KMS-11 (cell line): ENCODE results near the gene MAP3K8.
"Not testable (repeated sequence)": the region's sequence is repeated elsewhere in the genome, so short reads cannot be mapped to it uniquely, and the experiment has no call there.

Experiments
- H2AFZ ChIP-seq: fragments of 200-600 bp; sonication (generic); 2 replicates; pipeline ENCODE4 v1.6.1; 2016; ENCODE audit warnings: antibody characterized with exemption, mixed run types, low read depth
- H3K27ac ChIP-seq: fragments of 200-600 bp; sonication (generic); 2 replicates; pipeline ENCODE4 v1.6.1; 2016; ENCODE audit warnings: mild to moderate bottlenecking, mixed run types
- H3K27me3 ChIP-seq: fragments of 200-600 bp; sonication (generic); 2 replicates; pipeline ENCODE4 v1.6.1; 2017; ENCODE audit warnings: mild to moderate bottlenecking, low read depth, mixed run types, moderate library complexity; ENCODE audit not compliant: insufficient read depth
- H3K36me3 ChIP-seq: fragments of 200-600 bp; sonication (generic); 2 replicates; pipeline ENCODE4 v1.6.1; 2017; ENCODE audit warnings: mild to moderate bottlenecking, mixed run types; ENCODE audit not compliant: insufficient read depth
- H3K4me1 ChIP-seq: fragments of 200-600 bp; sonication (generic); 2 replicates; pipeline ENCODE4 v1.6.1; 2016; ENCODE audit warnings: mild to moderate bottlenecking, low read depth, mixed run types; ENCODE audit not compliant: poor library complexity, severe bottlenecking
- H3K4me2 ChIP-seq: fragments of 200-600 bp; sonication (generic); 2 replicates; pipeline ENCODE4 v1.7.0; 2016; ENCODE audit warnings: mild to moderate bottlenecking, mixed run types
- H3K4me3 ChIP-seq: fragments of 200-600 bp; sonication (generic); IDR thresholded peaks from 2 replicates; pipeline ENCODE4 v1.6.1; 2017; ENCODE audit warnings: low read depth, low read length, mixed read lengths; ENCODE audit not compliant: insufficient read depth
- H3K79me2 ChIP-seq: fragments of 200-600 bp; sonication (generic); 2 replicates; pipeline ENCODE4 v1.6.1; 2016; ENCODE audit warnings: low read depth, mixed run types; ENCODE audit not compliant: insufficient read depth
- H3K9ac ChIP-seq: fragments of 200-600 bp; sonication (generic); 2 replicates; pipeline ENCODE4 v1.6.1; 2016; ENCODE audit warnings: mild to moderate bottlenecking, mixed run types
- H4K20me1 ChIP-seq: fragments of 200-600 bp; sonication (generic); 2 replicates; pipeline ENCODE4 v1.6.1; 2016; ENCODE audit warnings: mild to moderate bottlenecking, mixed run types; ENCODE audit not compliant: insufficient read depth
- TF ChIP-seq, protein P1 (sequence below): fragments of 200-600 bp; sonication (generic); conservative IDR thresholded peaks from 2 replicates; pipeline ENCODE4 v1.6.1; 2017; ENCODE audit warnings: low read depth, mild to moderate bottlenecking, antibody characterized with exemption, low read length, moderate library complexity, mixed read lengths

Gene MAP3K8

DNA sequence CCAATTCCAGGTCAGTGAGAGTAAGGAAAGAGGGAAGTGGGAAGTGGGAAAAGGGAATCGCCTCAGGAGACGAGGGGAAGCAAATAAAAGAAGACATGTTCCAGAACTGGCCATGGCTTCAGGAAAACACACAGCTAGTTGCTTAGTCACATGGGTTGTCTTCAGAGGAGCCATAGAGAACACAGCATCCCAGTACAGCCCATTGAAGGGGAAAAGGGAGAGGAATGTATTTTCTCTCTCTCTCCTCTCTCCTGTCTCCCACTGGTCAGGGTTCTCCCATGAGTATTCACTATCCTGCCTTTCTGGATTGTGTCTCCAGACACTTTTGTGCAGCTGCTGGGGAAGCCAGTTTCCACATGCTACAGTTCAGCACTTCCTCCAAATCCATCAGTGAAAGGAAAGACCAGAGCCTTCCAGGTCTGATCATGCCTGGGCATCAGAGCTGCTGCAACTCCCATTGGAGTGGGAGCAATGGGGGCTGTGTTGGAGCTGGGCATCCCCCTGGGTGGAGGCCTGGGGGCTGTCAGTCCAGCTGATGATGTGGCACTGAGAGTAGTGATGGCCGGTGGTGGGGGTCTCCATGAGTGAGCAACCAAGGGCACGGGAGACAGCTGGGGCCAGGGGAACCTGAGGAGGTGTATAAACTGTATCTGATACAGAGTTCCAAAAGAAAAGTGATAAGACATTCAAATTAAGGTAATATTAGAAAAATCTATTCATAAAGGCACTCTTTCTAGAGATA is 38.6 kb downstream of the MAP3K8 start:
- no peak overlapping the region for H2AFZ ChIP-seq
- H3K27me3 ChIP-seq, result no peaks in the 10 kb centered on the region
- no peak overlapping the region for H3K27ac ChIP-seq
- H3K4me2 ChIP-seq, result no peak overlapping the region
- no peaks in the 10 kb centered on the region for H3K36me3 ChIP-seq
- H3K9ac ChIP-seq, result no peak overlapping the region
- H4K20me1 ChIP-seq, result no peaks in the 10 kb centered on the region
- no peak overlapping the region for H3K4me3 ChIP-seq
- H3K79me2 ChIP-seq, result no peaks in the 10 kb centered on the region
- TF ChIP-seq, protein P1, sequence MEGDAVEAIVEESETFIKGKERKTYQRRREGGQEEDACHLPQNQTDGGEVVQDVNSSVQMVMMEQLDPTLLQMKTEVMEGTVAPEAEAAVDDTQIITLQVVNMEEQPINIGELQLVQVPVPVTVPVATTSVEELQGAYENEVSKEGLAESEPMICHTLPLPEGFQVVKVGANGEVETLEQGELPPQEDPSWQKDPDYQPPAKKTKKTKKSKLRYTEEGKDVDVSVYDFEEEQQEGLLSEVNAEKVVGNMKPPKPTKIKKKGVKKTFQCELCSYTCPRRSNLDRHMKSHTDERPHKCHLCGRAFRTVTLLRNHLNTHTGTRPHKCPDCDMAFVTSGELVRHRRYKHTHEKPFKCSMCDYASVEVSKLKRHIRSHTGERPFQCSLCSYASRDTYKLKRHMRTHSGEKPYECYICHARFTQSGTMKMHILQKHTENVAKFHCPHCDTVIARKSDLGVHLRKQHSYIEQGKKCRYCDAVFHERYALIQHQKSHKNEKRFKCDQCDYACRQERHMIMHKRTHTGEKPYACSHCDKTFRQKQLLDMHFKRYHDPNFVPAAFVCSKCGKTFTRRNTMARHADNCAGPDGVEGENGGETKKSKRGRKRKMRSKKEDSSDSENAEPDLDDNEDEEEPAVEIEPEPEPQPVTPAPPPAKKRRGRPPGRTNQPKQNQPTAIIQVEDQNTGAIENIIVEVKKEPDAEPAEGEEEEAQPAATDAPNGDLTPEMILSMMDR, result no peak
- H3K4me1 ChIP-seq, result peaks cover 12% of the 10 kb centered on the region

DNA sequence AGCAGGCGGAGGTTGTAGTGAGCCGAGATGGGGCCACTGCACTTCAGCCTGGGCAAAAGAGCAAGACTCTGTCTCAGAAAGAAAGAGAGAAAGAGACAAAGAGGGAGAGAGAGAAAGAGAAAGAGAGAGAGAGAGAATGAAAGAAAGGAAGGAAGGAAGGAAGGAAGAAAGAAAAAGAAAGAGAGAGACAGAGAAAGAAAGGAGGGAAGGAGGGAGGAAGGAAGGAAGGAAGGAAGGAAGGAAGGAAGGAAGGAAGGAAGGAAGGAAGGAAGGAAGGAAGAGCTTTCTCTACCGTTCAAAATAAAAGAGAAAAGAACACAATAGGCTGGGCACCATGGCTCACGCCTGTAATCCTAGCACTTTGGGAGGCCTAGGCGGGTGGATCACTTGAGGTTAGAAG is 41.5 kb downstream of the MAP3K8 start:
- not testable (repeated sequence) for H3K36me3 ChIP-seq, H2AFZ ChIP-seq, H3K79me2 ChIP-seq, H3K27me3 ChIP-seq, H3K9ac ChIP-seq, H3K4me1 ChIP-seq, H3K4me2 ChIP-seq, H3K27ac ChIP-seq, H4K20me1 ChIP-seq, H3K4me3 ChIP-seq

DNA sequence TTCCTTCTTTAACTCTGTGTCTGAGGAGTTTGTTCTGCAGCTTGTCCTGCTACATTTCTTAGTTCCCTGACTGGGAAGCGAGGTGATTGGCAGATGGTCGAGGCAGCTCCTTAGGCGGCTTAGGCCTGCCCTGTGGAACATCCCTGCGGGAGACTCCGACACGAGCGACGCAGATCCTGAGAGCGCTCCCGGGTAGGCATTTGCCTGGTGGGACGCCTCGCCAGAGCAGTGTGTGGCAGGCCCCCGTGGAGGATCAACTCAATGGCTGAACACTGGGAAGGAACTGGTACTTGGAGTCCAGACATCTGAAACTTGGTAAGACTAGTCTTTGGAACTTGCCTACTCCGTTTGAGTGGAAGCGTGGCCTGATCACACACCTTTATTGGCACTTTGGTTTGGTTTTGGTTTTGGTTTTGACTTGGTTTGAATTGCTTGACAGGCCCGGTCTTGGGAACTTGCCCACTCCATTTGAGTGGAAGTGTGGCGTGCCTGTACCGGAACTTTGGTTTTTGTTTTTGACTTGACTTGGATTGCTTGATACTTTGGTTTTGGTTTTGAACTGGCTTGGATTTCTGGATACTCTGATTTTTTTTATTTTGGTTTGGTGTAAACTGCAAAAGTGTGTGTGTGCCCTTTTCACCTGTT is 42.6 kb downstream of the MAP3K8 start:
- H2AFZ ChIP-seq, result no peak overlapping the region
- H3K79me2 ChIP-seq, result no peaks in the 10 kb centered on the region
- H3K4me3 ChIP-seq, result no peak overlapping the region
- no peak overlapping the region for H3K27ac ChIP-seq
- no peaks in the 10 kb centered on the region for H4K20me1 ChIP-seq
- H3K9ac ChIP-seq, result no peak overlapping the region
- no peaks in the 10 kb centered on the region for H3K4me1 ChIP-seq
- no peaks in the 10 kb centered on the region for H3K36me3 ChIP-seq
- H3K4me2 ChIP-seq, result no peak overlapping the region
- TF ChIP-seq, protein P1, result no peak
- H3K27me3 ChIP-seq, result no peaks in the 10 kb centered on the region

DNA sequence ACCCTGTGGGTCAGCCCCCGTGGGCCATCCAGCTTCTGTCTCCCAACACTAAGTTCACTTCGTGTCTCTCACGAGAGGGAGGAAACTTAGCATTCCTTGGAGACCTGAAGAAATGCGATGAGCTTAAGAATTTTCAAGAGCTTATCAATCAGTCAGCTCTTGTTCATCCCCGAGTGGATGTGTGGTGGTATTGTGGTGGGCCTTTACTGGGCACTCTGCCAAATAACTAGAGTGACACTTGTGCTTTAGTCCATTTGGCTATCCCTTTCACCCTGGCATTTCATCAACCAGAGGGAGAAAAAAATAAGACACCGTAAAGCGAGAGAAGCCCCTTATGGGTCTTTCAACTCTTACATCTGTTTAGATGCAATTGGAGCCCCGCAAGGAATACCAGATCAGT is 45.5 kb downstream of the MAP3K8 start:
- H3K27me3 ChIP-seq, H3K27ac ChIP-seq, H3K4me3 ChIP-seq, H3K4me1 ChIP-seq, H3K79me2 ChIP-seq, H4K20me1 ChIP-seq, H3K36me3 ChIP-seq, H2AFZ ChIP-seq, H3K4me2 ChIP-seq, H3K9ac ChIP-seq: not testable (repeated sequence)

DNA sequence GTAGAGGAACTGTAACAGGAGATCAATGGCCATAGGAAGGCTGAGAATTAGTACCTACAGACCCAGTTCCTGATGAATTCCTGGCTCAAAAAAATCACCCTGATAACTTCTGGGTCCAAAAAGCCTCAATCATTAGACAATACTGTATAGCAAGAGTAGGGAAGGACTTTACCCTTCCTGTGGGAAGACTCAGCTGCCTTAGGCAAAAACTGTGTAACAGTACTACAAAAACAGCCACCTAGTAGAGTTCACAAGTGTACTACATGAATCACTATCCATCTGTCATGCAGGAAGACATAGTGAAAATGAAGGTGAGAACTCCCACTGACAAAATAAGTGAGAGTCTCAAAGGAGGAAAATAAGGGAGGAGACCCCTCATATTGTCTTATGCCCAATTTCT is 47.6 kb downstream of the MAP3K8 start:
- Histone ChIP-seq H2AFZ (no peak overlapping the region), H3K4me2 (no peak overlapping the region), H3K9ac (no peak overlapping the region), H3K4me3 (no peak overlapping the region), H3K27me3 (no peaks in the 10 kb centered on the region), H3K27ac (no peak overlapping the region), H3K4me1 (no peaks in the 10 kb centered on the region), H3K36me3 (no peaks in the 10 kb centered on the region), H3K79me2 (no peaks in the 10 kb centered on the region), H4K20me1 (no peaks in the 10 kb centered on the region)
- TF ChIP-seq, protein P1, result no peak
